Measurements from ENCODE around the gene NTMT1.

NTMT1 gene

DNA sequence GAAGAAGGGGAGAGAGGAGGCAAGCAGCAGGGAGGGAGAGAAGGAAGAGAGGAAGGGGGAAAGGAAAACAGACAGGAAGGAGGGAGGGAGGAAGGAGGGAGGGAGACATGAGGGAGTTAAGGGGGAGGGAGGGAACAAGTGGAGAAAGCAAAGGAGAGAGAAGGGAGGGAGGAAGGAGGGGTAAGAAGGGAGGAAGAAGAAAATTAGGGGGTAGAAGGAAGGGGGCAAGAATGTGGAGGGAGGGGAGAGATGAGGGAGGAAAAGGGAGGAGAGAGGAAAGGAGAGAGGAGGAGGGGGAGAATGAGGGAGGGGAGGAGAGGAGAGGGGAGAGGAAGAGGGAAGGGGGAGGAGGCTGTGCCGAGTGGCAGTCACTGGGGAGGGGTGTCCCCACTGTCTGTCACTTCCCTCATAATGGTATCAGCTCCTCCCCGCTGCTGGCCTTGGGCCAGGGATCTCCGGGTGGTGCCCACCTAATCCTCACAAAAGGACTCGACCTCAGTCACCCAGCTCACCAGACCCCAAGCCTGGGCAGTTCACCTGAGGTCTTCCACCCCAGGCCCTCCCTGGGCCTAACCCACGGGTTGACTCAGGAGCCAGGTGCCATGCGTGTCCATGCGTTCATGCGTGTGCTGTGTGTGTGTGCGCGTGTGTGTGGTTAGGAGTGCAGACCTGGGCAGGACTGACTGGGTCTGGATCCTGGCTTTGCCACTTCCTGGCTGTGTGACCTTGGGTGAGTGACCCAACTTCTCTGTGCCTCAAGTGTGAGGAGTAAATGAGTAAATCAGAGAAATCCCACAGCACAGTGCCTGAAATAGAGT lies 23.2 kb upstream of the NTMT1 start:
- TF ChIP-seq, protein P1, sequence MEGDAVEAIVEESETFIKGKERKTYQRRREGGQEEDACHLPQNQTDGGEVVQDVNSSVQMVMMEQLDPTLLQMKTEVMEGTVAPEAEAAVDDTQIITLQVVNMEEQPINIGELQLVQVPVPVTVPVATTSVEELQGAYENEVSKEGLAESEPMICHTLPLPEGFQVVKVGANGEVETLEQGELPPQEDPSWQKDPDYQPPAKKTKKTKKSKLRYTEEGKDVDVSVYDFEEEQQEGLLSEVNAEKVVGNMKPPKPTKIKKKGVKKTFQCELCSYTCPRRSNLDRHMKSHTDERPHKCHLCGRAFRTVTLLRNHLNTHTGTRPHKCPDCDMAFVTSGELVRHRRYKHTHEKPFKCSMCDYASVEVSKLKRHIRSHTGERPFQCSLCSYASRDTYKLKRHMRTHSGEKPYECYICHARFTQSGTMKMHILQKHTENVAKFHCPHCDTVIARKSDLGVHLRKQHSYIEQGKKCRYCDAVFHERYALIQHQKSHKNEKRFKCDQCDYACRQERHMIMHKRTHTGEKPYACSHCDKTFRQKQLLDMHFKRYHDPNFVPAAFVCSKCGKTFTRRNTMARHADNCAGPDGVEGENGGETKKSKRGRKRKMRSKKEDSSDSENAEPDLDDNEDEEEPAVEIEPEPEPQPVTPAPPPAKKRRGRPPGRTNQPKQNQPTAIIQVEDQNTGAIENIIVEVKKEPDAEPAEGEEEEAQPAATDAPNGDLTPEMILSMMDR (conservative IDR thresholded peaks at IDR 0.05; ENCODE audit: low read depth): no peak
- POLR2A ChIA-PET (ENCODE audit: low non-redundant PET): interaction anchor here (0.6 kb wide), 1 partner anchor 892 kb away, joined by 5 read pairs; no protein-coding TSS in a partner anchor
- no peak for DNase-seq (ENCODE audit: low spot score)
- H3K27ac ChIP-seq: no peak overlapping the region
- CTCF ChIA-PET: interaction anchor here (0.6 to 1.6 kb wide), 2 partner anchors 464 to 481 kb away, joined by 4 to 7 read pairs; no protein-coding TSS in a partner anchor

- POLR2A ChIA-PET (ENCODE audit: low non-redundant PET): no interaction called here
- TF ChIP-seq, protein P1 (conservative IDR thresholded peaks at IDR 0.05; ENCODE audit: low read depth): no peak
- CTCF ChIA-PET: interaction anchor here (1.6 kb wide), 1 partner anchor 465 kb away, joined by 7 read pairs; no protein-coding TSS in a partner anchor
- no peak for DNase-seq (ENCODE audit: low spot score)
- peak overlapping the region; percentile 18 for H3K27ac ChIP-seq
Observed at GRCh38 chr9:129604056-129604765, 21.8 kb upstream of the NTMT1 start.

DNA sequence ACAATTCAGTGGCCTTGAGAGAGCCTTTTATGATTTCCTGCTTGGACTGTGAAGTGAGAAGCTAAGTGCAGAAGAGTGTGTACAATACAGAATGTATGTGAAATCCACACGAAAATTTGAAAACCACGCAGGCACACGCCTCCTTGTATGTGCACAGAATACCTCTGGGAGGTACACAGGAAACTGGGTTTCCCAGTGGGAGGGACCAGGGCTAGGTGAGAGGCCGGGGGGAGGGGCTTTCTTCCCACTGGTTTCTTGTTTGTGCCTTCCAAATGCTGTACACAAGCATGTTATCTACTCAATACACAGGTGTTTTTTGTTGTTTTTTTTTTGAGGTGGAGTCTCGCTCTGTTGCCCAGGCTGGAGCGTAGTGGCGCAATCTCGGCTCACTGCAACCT lies 21.2 kb upstream of the NTMT1 start:
- DNase-seq (ENCODE audit: low spot score): no peak
- peak overlapping the region; percentile 18 for H3K27ac ChIP-seq
- POLR2A ChIA-PET (ENCODE audit: low non-redundant PET): no interaction called here
- CTCF ChIA-PET: no interaction called here
- TF ChIP-seq, protein P1 (conservative IDR thresholded peaks at IDR 0.05; ENCODE audit: low read depth): no peak

DNA sequence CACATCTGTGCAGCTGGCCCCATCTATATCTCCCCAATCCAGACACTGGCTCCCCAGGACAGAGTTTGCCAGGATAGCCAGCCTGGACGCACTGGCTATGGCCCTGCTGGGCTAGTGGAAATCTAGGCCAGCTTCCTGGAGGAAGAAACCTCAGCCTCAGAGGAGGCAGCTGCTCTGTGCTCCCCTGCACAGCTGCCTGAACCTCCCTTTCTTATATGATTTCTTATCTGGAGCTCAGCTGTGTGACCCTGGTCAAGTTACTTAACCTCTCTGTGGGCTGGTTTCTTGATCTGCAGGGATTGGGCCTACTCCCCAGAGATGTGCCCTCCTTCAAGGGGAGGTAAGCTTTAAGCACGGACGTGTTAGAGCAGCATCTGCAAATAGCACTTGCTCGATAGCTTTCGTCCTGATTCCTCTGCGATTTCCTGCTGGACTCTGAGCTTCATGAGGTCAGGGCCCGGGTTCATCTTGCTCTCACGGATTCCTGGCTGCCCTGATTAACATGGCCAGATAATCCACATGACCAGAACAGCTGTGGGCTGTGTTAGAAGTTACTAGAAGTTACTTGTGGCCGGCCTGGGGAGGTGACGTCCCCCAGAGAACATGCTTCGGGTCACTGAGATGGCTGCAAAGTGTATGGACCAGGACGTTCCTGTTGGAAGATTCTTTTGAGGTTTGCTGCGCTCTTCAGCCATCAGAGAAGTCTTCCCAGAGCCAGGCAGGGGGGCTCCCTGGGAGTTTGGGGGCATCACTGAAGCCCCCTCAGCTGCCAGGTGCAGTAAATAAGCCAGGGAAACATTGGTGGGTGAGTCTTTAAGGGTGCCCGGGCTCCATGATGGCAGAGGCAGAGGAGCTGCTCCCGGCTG lies 19.6 kb upstream of the NTMT1 start:
- TF ChIP-seq, protein P1 (conservative IDR thresholded peaks at IDR 0.05; ENCODE audit: low read depth): no peak
- POLR2A ChIA-PET (ENCODE audit: low non-redundant PET): interaction anchor here (0.9 to 1.0 kb wide), 2 partner anchors 123 to 428 kb away, joined by 3 read pairs; partner anchors contain the start of gene IER5L
- H3K27ac ChIP-seq: peak overlapping the region; percentile 83
- DNase-seq (ENCODE audit: low spot score): no peak
- CTCF ChIA-PET: interaction anchor here (0.8 to 1.4 kb wide), 3 partner anchors 53 to 468 kb away, joined by 3 to 5 read pairs (median 4); no protein-coding TSS in a partner anchor

- TF ChIP-seq, protein P1 (conservative IDR thresholded peaks at IDR 0.05; ENCODE audit: low read depth): no peak
- H3K27ac ChIP-seq: peak overlapping the region; percentile 83
- ChIA-PET CTCF (interaction anchor here (1.4 kb wide), 1 partner anchor 467 kb away, joined by 3 read pairs; no protein-coding TSS in a partner anchor), POLR2A (ENCODE audit: low non-redundant PET) (interaction anchor here (0.9 to 1.0 kb wide), 2 partner anchors 123 to 429 kb away, joined by 3 read pairs; partner anchors contain the start of gene IER5L)
- DNase-seq (ENCODE audit: low spot score): no peak
Observed at GRCh38 chr9:129607027-129607387, 19.0 kb upstream of the NTMT1 start.

All from RWPE1 (cell line).